Stimulated activated naive B cell treated with anti-CD40 and anti-IgM and Interleukin-4, amounts not matched to agents 10 μg/mL and 1 μg/mL and 100 μg/mL, for 72 hours (primary cell): ENCODE measurements around the gene LMCD1.

ENCODE experiments used
- ATAC-seq, 2 donors: fragments of 150-1000 bp; cut with Tn5 transposase; replicated peaks; 2 replicates each; pipeline ENCODE4 v1.10.0; 2021; ENCODE audit warnings: moderate library complexity in 1 of 2
- DNase-seq: peaks from one replicate; pipeline ENCODE4 v3.0.0; 2021
- H3K27ac Mint-ChIP-seq: one replicate; pipeline ENCODE4 v1.8.0; 2022; ENCODE audit warnings: mild to moderate bottlenecking, mixed read lengths
- H3K27me3 Mint-ChIP-seq, 2 donors: one replicate each; pipeline ENCODE4 v1.8.0; 2022; ENCODE audit warnings: mixed read lengths in 2 of 2
- H3K36me3 Mint-ChIP-seq, 2 donors: one replicate each; pipeline ENCODE4 v1.8.0; 2022; ENCODE audit warnings: mixed read lengths in 2 of 2, mild to moderate bottlenecking in 1 of 2
- H3K4me1 Mint-ChIP-seq, 2 donors: one replicate each; pipeline ENCODE4 v1.8.0; 2022; ENCODE audit warnings: mixed read lengths in 2 of 2, mild to moderate bottlenecking in 1 of 2
- H3K4me3 Mint-ChIP-seq, 2 donors: one replicate each; pipeline ENCODE4 v1.8.0; 2022; ENCODE audit warnings: mild to moderate bottlenecking in 2 of 2, mixed read lengths in 2 of 2, moderate library complexity in 1 of 2
- H3K9me3 Mint-ChIP-seq, 2 donors: one replicate each; pipeline ENCODE4 v1.8.0; 2022; ENCODE audit warnings: mixed read lengths in 2 of 2, mild to moderate bottlenecking in 1 of 2

LMCD1 gene

GRCh38 chr3:8597219-8597853, 95.7 kb downstream of the LMCD1 start:
- H3K27me3 Mint-ChIP-seq: no peaks in the 10 kb centered on the region
- H3K9me3 Mint-ChIP-seq: no peaks in the 10 kb centered on the region
- DNase-seq (no peak), ATAC-seq (no peak)
- H3K27ac Mint-ChIP-seq: no peak overlapping the region
- H3K4me3 Mint-ChIP-seq: no peak overlapping the region
- no peaks in the 10 kb centered on the region for H3K36me3 Mint-ChIP-seq
- no peaks in the 10 kb centered on the region for H3K4me1 Mint-ChIP-seq

- H3K9me3 Mint-ChIP-seq: no peaks in the 10 kb centered on the region
- no peak overlapping the region for H3K27ac Mint-ChIP-seq
- H3K27me3 Mint-ChIP-seq: peaks cover 0 to 7% of the 10 kb centered on the region in 2 donors
- no peak overlapping the region for H3K4me3 Mint-ChIP-seq
- no peak for ATAC-seq
- no peaks in the 10 kb centered on the region for H3K36me3 Mint-ChIP-seq
- no peaks in the 10 kb centered on the region for H3K4me1 Mint-ChIP-seq
- no peak for DNase-seq
Measured at GRCh38 chr3:8599146-8599545, 97.5 kb downstream of the LMCD1 start.

- Mint-ChIP-seq H3K4me3 (no peak overlapping the region), H3K36me3 (no peaks in the 10 kb centered on the region), H3K27ac (no peak overlapping the region), H3K4me1 (no peaks in the 10 kb centered on the region), H3K27me3 (peaks cover 0 to 8% of the 10 kb centered on the region in 2 donors), H3K9me3 (no peaks in the 10 kb centered on the region)
- DNase-seq: no peak
- no peak for ATAC-seq
Measured at GRCh38 chr3:8600457-8600856, 98.8 kb downstream of the LMCD1 start.

GRCh38 chr3:8603115-8603710, 101.6 kb downstream of the LMCD1 start:
- Mint-ChIP-seq H3K27me3 (peaks cover 5 to 18% of the 10 kb centered on the region in 2 donors), H3K36me3 (no peaks in the 10 kb centered on the region), H3K9me3 (no peaks in the 10 kb centered on the region), H3K4me1 (no peaks in the 10 kb centered on the region), H3K27ac (no peak overlapping the region), H3K4me3 (no peak overlapping the region)
- ATAC-seq: no peak
- DNase-seq: no peak

- no peak overlapping the region for H3K27ac Mint-ChIP-seq
- peaks cover 5 to 18% of the 10 kb centered on the region in 2 donors for H3K27me3 Mint-ChIP-seq
- no peaks in the 10 kb centered on the region for H3K4me1 Mint-ChIP-seq
- H3K4me3 Mint-ChIP-seq: no peak overlapping the region
- no peak for ATAC-seq
- no peaks in the 10 kb centered on the region for H3K36me3 Mint-ChIP-seq
- no peaks in the 10 kb centered on the region for H3K9me3 Mint-ChIP-seq
- no peak for DNase-seq
Measured at GRCh38 chr3:8604006-8604405, 102.4 kb downstream of the LMCD1 start.

GRCh38 chr3:8604988-8605387, 103.4 kb downstream of the LMCD1 start:
- no peaks in the 10 kb centered on the region for H3K36me3 Mint-ChIP-seq
- peaks cover 5 to 18% of the 10 kb centered on the region in 2 donors for H3K27me3 Mint-ChIP-seq
- H3K9me3 Mint-ChIP-seq: peaks cover 0 to 2% of the 10 kb centered on the region in 2 donors
- no peak overlapping the region for H3K27ac Mint-ChIP-seq
- ATAC-seq (no peak), DNase-seq (no peak)
- H3K4me3 Mint-ChIP-seq: no peak overlapping the region
- no peaks in the 10 kb centered on the region for H3K4me1 Mint-ChIP-seq

GRCh38 chr3:8606701-8607231, 105.1 kb downstream of the LMCD1 start:
- DNase-seq (no peak), ATAC-seq (no peak)
- peaks cover 5 to 18% of the 10 kb centered on the region in 2 donors for H3K27me3 Mint-ChIP-seq
- no peaks in the 10 kb centered on the region for H3K36me3 Mint-ChIP-seq
- no peak overlapping the region for H3K27ac Mint-ChIP-seq
- no peaks in the 10 kb centered on the region for H3K4me1 Mint-ChIP-seq
- H3K4me3 Mint-ChIP-seq: no peak overlapping the region
- H3K9me3 Mint-ChIP-seq: peaks cover 0 to 6% of the 10 kb centered on the region in 2 donors

GRCh38 chr3:8607234-8608040, 105.8 kb downstream of the LMCD1 start:
- no peaks in the 10 kb centered on the region for H3K36me3 Mint-ChIP-seq
- no peak overlapping the region for H3K27ac Mint-ChIP-seq
- peaks cover 0 to 6% of the 10 kb centered on the region in 2 donors for H3K9me3 Mint-ChIP-seq
- H3K4me1 Mint-ChIP-seq: no peaks in the 10 kb centered on the region
- no peak for ATAC-seq
- peaks cover 5 to 18% of the 10 kb centered on the region in 2 donors for H3K27me3 Mint-ChIP-seq
- DNase-seq: no peak
- H3K4me3 Mint-ChIP-seq: no peak overlapping the region

- no peaks in the 10 kb centered on the region for H3K36me3 Mint-ChIP-seq
- DNase-seq (no peak), ATAC-seq (no peak)
- no peaks in the 10 kb centered on the region for H3K4me1 Mint-ChIP-seq
- H3K9me3 Mint-ChIP-seq: peaks cover 0 to 6% of the 10 kb centered on the region in 2 donors
- no peak overlapping the region for H3K27ac Mint-ChIP-seq
- H3K4me3 Mint-ChIP-seq: no peak overlapping the region
- H3K27me3 Mint-ChIP-seq: peaks cover 5 to 13% of the 10 kb centered on the region in 2 donors
Measured at GRCh38 chr3:8608041-8608790, 106.6 kb downstream of the LMCD1 start.

- DNase-seq (no peak), ATAC-seq (no peak)
- Mint-ChIP-seq H3K4me1 (no peaks in the 10 kb centered on the region), H3K27ac (no peak overlapping the region), H3K27me3 (peaks cover 5 to 11% of the 10 kb centered on the region in 2 donors), H3K4me3 (no peak overlapping the region), H3K9me3 (peaks cover 0 to 8% of the 10 kb centered on the region in 2 donors), H3K36me3 (no peaks in the 10 kb centered on the region)
Measured at GRCh38 chr3:8608791-8609467, 107.3 kb downstream of the LMCD1 start.

- no peaks in the 10 kb centered on the region for H3K4me1 Mint-ChIP-seq
- peaks cover 5% of the 10 kb centered on the region in 2 donors for H3K27me3 Mint-ChIP-seq
- H3K36me3 Mint-ChIP-seq: no peaks in the 10 kb centered on the region
Measured at GRCh38 chr3:8610951-8611350, 109.3 kb downstream of the LMCD1 start.

GRCh38 chr3:8617921-8618320, 116.3 kb downstream of the LMCD1 start:
- Mint-ChIP-seq H3K4me1 (peaks cover 2 to 6% of the 10 kb centered on the region in 2 donors), H3K27me3 (peaks cover 0 to 2% of the 10 kb centered on the region in 2 donors), H3K9me3 (peaks cover 7 to 17% of the 10 kb centered on the region in 2 donors), H3K27ac (no peak overlapping the region), H3K4me3 (no peak overlapping the region), H3K36me3 (peaks cover 0 to 1% of the 10 kb centered on the region in 2 donors)
- ATAC-seq (no peak), DNase-seq (no peak)

More at GRCh38 chr3:8610951-8611350, 109.3 kb downstream of the LMCD1 start:
- no peak overlapping the region for H3K27ac Mint-ChIP-seq
- ATAC-seq (no peak), DNase-seq (no peak)
- peaks cover 0 to 8% of the 10 kb centered on the region in 2 donors for H3K9me3 Mint-ChIP-seq
- no peak overlapping the region for H3K4me3 Mint-ChIP-seq

GRCh38 chr3:8618950-8619349, 117.3 kb downstream of the LMCD1 start:
- Mint-ChIP-seq H3K27ac (no peak overlapping the region), H3K36me3 (peaks cover 0 to 1% of the 10 kb centered on the region in 2 donors), H3K9me3 (peaks cover 7 to 16% of the 10 kb centered on the region in 2 donors), H3K4me1 (peaks cover 7 to 13% of the 10 kb centered on the region in 2 donors), H3K27me3 (peaks cover 7 to 8% of the 10 kb centered on the region in 2 donors), H3K4me3 (no peak overlapping the region)
- no peak for DNase-seq
- no peak for ATAC-seq
